ENCODE measurements around the gene PLEKHG4B. TPM values are rescaled to one million over a fixed set of nuclear protein-coding genes. Genes with fewer than 3 reads are reported as not detected.
"Not testable (repeated sequence)": the region's sequence is repeated elsewhere in the genome, so short reads cannot be mapped to it uniquely, and the experiment has no call there.

Gene PLEKHG4B
- polyA plus RNA-seq, 3 donors = 8.1 to 9.5 (median 9.4) TPM

DNA sequence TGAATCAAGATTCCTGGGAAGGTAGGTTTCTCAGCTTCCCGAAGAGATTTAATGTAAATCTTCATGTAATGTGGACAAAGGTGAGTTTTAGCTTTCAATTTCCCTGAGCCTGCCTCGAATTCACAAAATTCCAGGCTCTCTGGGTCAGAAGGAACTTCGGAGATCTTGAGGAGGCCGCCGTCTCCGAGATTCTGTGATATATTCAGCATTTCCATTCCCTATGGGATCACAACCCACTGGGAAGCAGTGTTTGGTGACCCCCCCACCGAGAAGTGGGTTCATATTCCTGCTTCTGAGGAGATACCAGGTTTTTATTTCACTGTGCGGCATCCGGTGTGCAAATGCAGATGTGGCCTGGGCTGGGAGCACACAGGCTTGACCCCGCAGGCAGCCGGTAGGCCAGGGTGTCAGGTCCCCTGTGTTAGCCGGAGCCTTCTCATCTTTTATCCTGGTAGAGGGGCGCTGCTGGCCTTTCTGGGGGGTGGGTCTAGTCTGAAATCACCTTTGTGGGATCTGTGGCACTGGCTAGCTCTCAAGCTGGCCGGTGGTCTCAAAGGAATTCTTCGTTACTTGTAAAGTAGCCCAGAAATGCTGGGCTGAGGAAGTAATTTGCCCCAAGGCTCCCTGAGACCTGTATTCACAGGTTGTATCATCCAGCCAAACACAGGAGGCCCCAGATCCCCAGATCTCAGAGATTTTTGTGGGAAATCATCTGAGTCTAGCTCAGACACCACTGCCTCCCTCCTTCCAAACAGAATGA lies 1.4 kb downstream of the PLEKHG4B start:
- DNase-seq (ENCODE audit: low read depth in 3 of 3, low spot score in 2 of 3) = no peak

- no peak for DNase-seq (ENCODE audit: low read depth in 3 of 3, low spot score in 2 of 3)
These were observed 2.3 kb downstream of the PLEKHG4B start for GRCh38 chr5:94113-94892.

GRCh38 chr5:95241-95980 lies 3.4 kb downstream of the PLEKHG4B start:
- no peak for DNase-seq (ENCODE audit: low read depth in 3 of 3, low spot score in 2 of 3)

GRCh38 chr5:96976-97660 lies 5.2 kb downstream of the PLEKHG4B start:
- no peak for DNase-seq (ENCODE audit: low read depth in 3 of 3, low spot score in 2 of 3)

DNA sequence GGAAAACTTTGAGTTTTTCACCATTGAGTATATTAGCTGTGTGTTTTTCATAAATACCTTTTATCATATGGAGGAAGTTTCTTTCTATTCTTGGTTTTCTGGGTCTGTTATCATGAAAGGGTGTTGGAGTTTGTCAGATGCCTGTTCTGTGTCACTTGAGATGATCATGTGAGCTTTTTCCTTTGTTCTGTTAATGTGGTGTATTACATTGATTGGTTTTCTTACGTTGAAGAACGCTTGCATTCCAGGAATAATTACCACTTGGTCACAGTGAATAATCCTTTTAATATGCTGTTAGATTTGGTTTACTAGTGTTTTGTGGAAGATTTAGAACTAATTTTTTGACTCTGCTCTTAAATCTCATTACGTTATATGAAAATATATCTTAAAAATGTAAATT lies 7.8 kb downstream of the PLEKHG4B start:
- no peak for DNase-seq (ENCODE audit: low read depth in 3 of 3, low spot score in 2 of 3)

- DNase-seq (ENCODE audit: low read depth in 3 of 3, low spot score in 2 of 3) = no peak
These were observed 10.6 kb downstream of the PLEKHG4B start for GRCh38 chr5:102411-103043.

- not testable (repeated sequence) for DNase-seq (ENCODE audit: low read depth in 3 of 3, low spot score in 2 of 3)
These were observed 12.1 kb downstream of the PLEKHG4B start for GRCh38 chr5:104106-104505.

DNA sequence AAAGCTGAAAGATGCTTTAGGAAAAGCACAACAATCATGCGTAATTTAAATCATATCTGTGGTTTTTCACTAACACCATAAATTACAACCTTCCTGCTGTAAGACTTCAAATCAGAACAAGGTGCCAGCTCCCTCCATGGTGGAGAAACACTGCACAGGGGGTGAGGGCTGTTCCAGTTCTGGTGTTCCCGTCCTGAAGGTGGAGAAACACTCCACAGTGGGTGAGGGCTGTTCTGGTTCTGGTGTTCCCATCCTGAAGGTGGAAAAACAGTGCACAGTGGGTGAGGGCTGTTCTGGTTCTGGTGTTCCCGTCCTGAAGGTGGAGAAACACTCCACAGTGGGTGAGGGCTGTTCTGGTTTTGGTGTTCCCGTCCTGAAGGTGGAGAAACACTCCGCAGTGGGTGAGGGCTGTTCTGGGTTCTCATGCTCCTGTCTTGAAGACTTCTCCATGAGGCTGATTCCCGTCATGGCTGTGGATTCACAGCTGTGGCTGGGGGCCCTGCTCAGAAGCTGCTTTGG lies 12.9 kb downstream of the PLEKHG4B start:
- no peak for DNase-seq (ENCODE audit: low read depth in 3 of 3, low spot score in 2 of 3)

DNA sequence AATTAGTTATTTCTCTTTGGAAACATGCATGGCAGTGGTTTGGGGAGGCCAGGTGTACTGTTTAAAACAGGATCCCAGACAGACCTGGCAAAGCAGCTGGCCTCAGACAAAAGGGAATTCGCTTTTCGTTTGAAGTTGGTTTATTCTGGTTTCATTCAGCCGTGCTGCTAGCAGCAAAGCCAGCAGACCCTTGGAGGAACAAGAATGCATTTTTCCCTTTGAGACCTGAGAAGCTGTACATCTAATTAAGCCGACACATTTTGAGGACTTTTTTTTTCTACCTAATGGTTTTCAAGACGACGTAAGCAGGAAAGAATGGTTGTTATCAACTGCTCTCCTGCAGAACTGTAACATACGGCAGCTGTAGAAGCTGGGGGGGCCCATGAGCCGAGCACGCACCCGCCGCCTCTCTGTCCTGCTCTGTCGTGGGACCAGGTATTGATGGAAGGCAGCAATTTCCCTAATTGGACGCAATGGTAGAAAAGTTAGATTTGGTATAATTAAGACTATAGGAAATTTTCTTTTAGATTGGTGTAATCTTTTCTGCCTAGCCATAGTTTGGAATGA lies 13.6 kb downstream of the PLEKHG4B start:
- no peak for DNase-seq (ENCODE audit: low read depth in 3 of 3, low spot score in 2 of 3)

DNA sequence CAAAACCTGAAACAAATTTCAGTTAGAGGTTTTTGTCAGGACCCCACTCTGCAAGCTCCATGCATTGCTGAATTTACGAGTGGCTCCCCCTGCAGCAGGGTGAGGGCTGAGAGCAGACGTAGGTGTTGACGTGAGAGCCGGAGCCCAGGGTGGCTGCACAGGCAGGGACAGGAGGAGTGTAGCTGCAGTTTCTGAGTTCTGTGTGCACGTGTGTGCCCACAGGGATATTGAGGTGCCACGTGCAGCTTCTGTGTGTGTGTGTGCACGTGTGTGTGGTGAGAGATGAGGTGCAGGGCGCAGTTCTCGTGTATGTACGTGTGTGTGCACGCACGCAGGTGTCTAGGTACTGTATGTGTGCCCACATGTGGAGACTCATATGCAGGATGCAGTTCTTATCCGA lies 14.6 kb downstream of the PLEKHG4B start:
- DNase-seq (ENCODE audit: low read depth in 3 of 3, low spot score in 2 of 3) = no peak

DNA sequence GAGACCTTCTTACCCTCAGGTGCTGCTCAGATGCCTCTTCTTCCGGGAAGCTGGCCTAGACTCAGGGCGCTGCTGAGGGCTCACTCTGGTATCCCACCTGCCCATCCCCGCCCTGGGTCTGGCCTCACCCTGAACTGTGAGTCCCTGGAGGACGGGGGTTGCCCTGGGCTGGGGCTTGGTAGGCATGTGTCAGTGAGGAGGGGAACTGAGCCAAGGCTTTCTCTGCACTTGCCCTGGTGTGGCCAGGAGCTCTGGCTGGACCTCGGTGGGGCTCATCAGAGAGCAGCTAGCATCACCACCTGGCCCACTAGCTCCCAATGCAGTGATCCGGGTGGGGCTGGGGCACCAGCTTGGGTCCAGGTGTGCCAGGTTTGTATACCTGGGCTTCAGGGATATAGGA lies 15.6 kb downstream of the PLEKHG4B start:
- DNase-seq (ENCODE audit: low read depth in 3 of 3, low spot score in 2 of 3) = no peak

DNA sequence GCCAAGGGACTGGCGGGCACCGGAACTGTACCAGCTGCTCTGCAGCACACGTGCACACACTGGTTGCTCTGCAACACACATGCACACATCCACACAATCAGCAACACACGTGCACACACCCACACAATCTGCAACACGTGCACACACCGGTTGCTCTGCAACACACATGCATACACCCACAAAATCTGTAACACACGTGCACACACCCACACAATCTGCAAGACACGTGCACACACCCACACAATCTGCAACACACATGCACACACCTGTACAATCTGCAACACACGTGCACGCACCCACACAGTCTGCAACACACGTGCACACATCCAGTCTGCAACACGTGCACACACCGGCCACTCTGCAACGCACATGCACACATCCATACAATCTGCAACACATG lies 17.9 kb downstream of the PLEKHG4B start:
- DNase-seq (ENCODE audit: low read depth in 3 of 3, low spot score in 2 of 3) = no peak

GRCh38 chr5:110270-110888 lies 18.4 kb downstream of the PLEKHG4B start:
- DNase-seq (ENCODE audit: low read depth in 3 of 3, low spot score in 2 of 3) = no peak

DNA sequence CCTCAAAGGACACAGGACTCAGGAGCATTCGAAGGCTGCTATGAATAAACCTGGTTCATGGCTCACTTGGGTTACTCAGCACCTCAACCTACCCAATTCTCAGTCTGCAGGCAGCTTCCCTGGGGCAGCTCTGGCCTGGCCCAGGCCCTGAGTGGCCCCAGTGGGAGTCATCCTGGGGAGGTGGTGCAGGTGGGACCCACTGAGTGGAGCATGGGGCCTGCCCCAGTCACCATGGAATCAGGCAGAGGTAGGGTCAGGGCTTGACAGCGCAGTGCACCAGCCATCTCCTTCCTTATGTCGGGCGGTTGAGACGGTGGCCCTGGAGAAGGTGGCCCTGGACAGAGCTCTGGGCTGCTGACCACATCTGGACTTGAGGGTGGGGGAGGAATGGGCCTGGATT lies 19.2 kb downstream of the PLEKHG4B start:
- no peak for DNase-seq (ENCODE audit: low read depth in 3 of 3, low spot score in 2 of 3)

DNA sequence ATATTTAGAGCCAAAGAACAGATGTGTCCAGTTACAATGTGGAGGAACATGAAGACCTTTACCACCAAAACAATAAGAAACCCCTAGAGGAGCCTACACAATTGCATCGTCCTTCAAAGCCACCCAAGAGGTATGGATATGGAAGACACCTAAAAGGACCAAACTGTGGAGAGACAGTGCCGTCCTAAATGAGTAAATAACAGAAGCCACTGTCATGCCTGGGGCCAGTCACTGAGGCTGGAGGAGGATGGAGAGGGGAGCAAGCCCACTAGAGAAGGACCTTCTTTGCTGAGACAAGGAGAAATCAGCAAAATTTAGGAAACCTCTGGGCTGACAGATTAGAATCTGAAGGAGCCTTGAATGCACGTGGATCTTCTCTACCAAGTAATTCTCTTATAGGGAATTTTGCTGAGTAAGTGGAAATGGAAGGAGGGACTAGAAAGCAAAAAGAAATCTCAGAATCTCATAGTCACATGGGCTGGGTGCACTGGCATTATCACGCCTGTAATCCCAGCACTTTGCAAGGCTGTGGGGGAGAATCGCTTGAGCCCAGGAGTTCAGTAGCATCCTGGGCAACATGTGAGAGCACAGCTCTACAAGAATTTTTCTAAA lies 27.6 kb downstream of the PLEKHG4B start:
- DNase-seq (ENCODE audit: low read depth in 3 of 3, low spot score in 2 of 3) = no peak

DNA sequence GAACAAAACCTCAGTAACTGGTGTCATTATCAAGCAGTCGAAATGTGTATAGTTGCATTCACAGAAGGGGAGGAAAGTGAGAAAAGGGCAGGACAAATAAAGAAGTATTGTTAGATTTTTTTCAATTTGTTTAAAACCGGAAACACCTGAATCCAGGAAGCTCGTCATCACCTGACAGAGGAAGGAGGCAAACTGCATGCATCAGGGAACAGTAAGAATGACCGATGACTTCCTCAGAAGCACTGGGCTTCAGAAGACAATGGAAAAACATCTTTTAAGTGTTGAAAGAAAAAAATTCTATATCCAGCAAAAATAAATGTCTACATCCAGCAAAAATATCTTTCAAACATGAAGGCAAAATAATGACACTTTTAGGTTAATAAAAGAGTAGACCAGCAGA lies 29.5 kb downstream of the PLEKHG4B start:
- no peak for DNase-seq (ENCODE audit: low read depth in 3 of 3, low spot score in 2 of 3)

DNA sequence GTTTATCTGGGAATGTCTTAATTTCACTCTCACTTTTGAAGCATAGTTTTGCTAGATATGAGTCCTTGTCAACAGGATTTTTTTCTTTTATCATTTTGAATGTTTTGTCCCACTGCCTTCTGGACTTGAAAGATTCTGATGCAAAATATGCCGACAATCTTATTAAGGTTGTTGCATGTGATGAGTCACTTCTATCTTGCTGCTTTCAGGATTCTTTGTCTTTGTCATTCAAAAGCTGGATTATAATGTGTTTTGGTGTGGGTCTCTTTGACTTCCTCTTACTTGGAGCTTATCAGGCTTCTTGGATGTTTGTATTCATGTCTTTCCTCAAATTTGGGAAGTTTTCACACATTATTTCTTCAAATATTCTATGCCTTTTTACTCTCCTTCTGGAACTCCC lies 33.8 kb downstream of the PLEKHG4B start:
- DNase-seq (ENCODE audit: low read depth in 3 of 3, low spot score in 2 of 3) = no peak

- no peak for DNase-seq (ENCODE audit: low read depth in 3 of 3, low spot score in 2 of 3)
These were observed 34.8 kb downstream of the PLEKHG4B start for GRCh38 chr5:126806-127205.

DNA sequence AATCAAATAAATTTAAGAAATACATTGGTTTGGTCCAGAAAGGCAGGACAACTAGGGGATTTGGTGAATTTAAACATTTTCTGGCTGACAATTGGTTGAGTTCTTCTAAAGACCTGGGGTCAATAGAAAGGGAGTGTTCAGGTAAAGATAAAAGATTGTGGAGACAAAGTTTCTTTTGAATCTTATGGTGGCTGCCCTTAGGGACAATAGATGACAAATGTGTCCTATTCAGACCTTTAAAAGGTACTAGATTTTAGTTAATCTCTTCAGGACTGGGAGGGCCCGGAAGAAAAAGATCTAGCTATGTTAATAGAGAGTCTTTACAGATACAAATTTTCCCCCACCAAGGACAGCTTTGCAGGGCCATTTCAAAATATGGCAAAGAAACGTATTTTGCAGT lies 35.9 kb downstream of the PLEKHG4B start:
- no peak for DNase-seq (ENCODE audit: low read depth in 3 of 3, low spot score in 2 of 3)
